Common myeloid progenitor, CD34-positive (primary cell): Measurements from ENCODE around the gene IRF2.
A peak's percentile ranks its signal among the peaks of the same experiment; 100 is the strongest.
"Not testable (repeated sequence)": the region's sequence is repeated elsewhere in the genome, so short reads cannot be mapped to it uniquely, and the experiment has no call there.

Source experiments
- CTCF ChIA-PET: fragments of 350-600 bp; sonication (Branson Sonifier 250); formaldehyde crosslinking; loops from one replicate; lab custom pipeline; 2021; ENCODE audit warnings: antibody characterized with exemption; lab: Charles Lee
- POLR2A ChIA-PET: fragments of 350-600 bp; sonication (Branson Sonifier 250); formaldehyde crosslinking; loops from one replicate; lab custom pipeline; 2021; ENCODE audit warnings: antibody characterized with exemption; lab: Charles Lee
- DNase-seq, 3 donors: peaks; one replicate each; pipeline versions ENCODE4 v3.0.0 to v3.0.0-alpha.2; 2013
- H3K27ac ChIP-seq, 2 experiments: 1 replicate in 1 of 2; 2 replicates in 1 of 2; pipeline ENCODE4 v1.7.0; 2013; ENCODE audit warnings: inconsistent platforms in 2 of 2, low read length in 2 of 2, mild to moderate bottlenecking in 2 of 2, low read depth in 1 of 2, moderate library complexity in 1 of 2; ENCODE audit not compliant: severe bottlenecking in 2 of 2, insufficient read depth in 1 of 2, poor library complexity in 1 of 2
- H3K27me3 ChIP-seq, 5 experiments: replicated peaks in 2 of 5; 1 replicate in 3 of 5; 2 replicates in 2 of 5; pipeline versions ENCODE4 v1.6.1 to v1.7.0; 2013; ENCODE audit warnings: low read length in 4 of 5, mild to moderate bottlenecking in 2 of 5, moderate library complexity in 2 of 5, inconsistent platforms in 1 of 5; ENCODE audit not compliant: insufficient read depth in 5 of 5, control insufficient read depth in 4 of 5
- H3K36me3 ChIP-seq, 4 experiments: 1 replicate in 2 of 4; 2 replicates in 2 of 4; pipeline versions ENCODE4 v1.6.1 to v1.7.0; 2013; ENCODE audit warnings: low read length in 3 of 4, control low read depth in 1 of 4, mild to moderate bottlenecking in 1 of 4; ENCODE audit not compliant: control insufficient read depth in 4 of 4, insufficient read depth in 4 of 4
- H3K4me1 ChIP-seq, 4 experiments: 1 replicate in 3 of 4; 2 replicates in 1 of 4; pipeline versions ENCODE4 v1.6.1 to v1.7.1; 2013; ENCODE audit warnings: low read length in 3 of 4, mild to moderate bottlenecking in 3 of 4, control low read depth in 1 of 4, inconsistent platforms in 1 of 4, moderate library complexity in 1 of 4; ENCODE audit not compliant: control insufficient read depth in 4 of 4, insufficient read depth in 4 of 4; ENCODE audit errors: control extremely low read depth in 1 of 4
- H3K4me3 ChIP-seq, 7 experiments: 1 replicate in 4 of 7; 2 replicates in 3 of 7; pipeline versions ENCODE4 v1.5.1 to v1.7.0; 2013; ENCODE audit warnings: mild to moderate bottlenecking in 7 of 7, low read length in 6 of 7, moderate library complexity in 6 of 7, inconsistent platforms in 2 of 7, low read depth in 2 of 7, control low read depth in 1 of 7; ENCODE audit not compliant: insufficient read depth in 4 of 7, control insufficient read depth in 1 of 7; ENCODE audit errors: extremely low read depth in 1 of 7
- H3K9me3 ChIP-seq, 5 experiments: 1 replicate in 4 of 5; 2 replicates in 1 of 5; pipeline versions ENCODE4 v1.6.1 to v1.7.1; 2013; ENCODE audit warnings: low read length in 4 of 5, mild to moderate bottlenecking in 2 of 5, inconsistent platforms in 1 of 5, low read depth in 1 of 5, moderate library complexity in 1 of 5; ENCODE audit not compliant: control insufficient read depth in 4 of 5, insufficient read depth in 2 of 5; ENCODE audit errors: control extremely low read depth in 1 of 5
- WGBS: methylation state at CpG from one replicate; pipeline ENCODE4 v1.1.5; 2013; ENCODE audit not compliant: insufficient coverage; 5-methylcytosine and 5-hydroxymethylcytosine counted together

Gene IRF2

GRCh38 chr4:184347251-184348239, 126.8 kb downstream of the IRF2 start:
- peaks cover 25 to 67% (median 47%) of the 10 kb centered on the region in 4 experiments for H3K4me1 ChIP-seq
- peak; percentile 42 to 81 (median 76) for DNase-seq
- CTCF ChIA-PET = interaction anchor here (0.9 to 1.7 kb wide), 5 partner anchors 12 to 163 kb away, joined by 3 to 5 read pairs (median 3); no protein-coding TSS in a partner anchor
- no peaks in the 10 kb centered on the region for H3K36me3 ChIP-seq
- WGBS = 55% methylated on average over 16 of the region's 16 CpGs
- H3K9me3 ChIP-seq = no peaks in the 10 kb centered on the region
- peak overlapping the region in 5 of 7 experiments; percentile 2 to 43 (median 34) for H3K4me3 ChIP-seq
- POLR2A ChIA-PET = interaction anchor here (0.6 kb wide), 1 partner anchor 105 kb away, joined by 3 read pairs; no protein-coding TSS in a partner anchor
- peak overlapping the region in 1 of 2 experiments; percentile 60 for H3K27ac ChIP-seq
- no peaks in the 10 kb centered on the region for H3K27me3 ChIP-seq

- H3K36me3 ChIP-seq = no peaks in the 10 kb centered on the region
- CTCF ChIA-PET = interaction anchor here (1.2 to 1.7 kb wide), 3 partner anchors 45 to 164 kb away, joined by 3 to 4 read pairs (median 3); no protein-coding TSS in a partner anchor
- no peak for DNase-seq
- peak overlapping the region in 1 of 7 experiments; percentile 43 for H3K4me3 ChIP-seq
- POLR2A ChIA-PET = no interaction called here
- H3K4me1 ChIP-seq = peaks cover 25 to 67% (median 46%) of the 10 kb centered on the region in 4 experiments
- WGBS = 100% methylated on average over 1 of the region's 2 CpGs
- peak overlapping the region in 1 of 2 experiments; percentile 60 for H3K27ac ChIP-seq
- no peaks in the 10 kb centered on the region for H3K27me3 ChIP-seq
- H3K9me3 ChIP-seq = no peaks in the 10 kb centered on the region
Measured at GRCh38 chr4:184346682-184347081, 127.7 kb downstream of the IRF2 start.

- H3K36me3 ChIP-seq, H3K9me3 ChIP-seq, H3K27ac ChIP-seq, DNase-seq, H3K4me3 ChIP-seq, POLR2A ChIA-PET, H3K27me3 ChIP-seq: not testable (repeated sequence)
- 92% methylated on average over 6 of the region's 6 CpGs for WGBS
- H3K4me1 ChIP-seq = peaks cover 25 to 67% (median 46%) of the 10 kb centered on the region in 4 experiments
- CTCF ChIA-PET = interaction anchor here (1.7 kb wide), 2 partner anchors 44 to 164 kb away, joined by 3 to 4 read pairs; no protein-coding TSS in a partner anchor
Measured at GRCh38 chr4:184346273-184346672, 128.1 kb downstream of the IRF2 start.

GRCh38 chr4:184345573-184345922, 128.8 kb downstream of the IRF2 start:
- ChIA-PET CTCF (interaction anchor here (1.3 to 1.7 kb wide), 2 partner anchors 8 to 43 kb away, joined by 3 to 4 read pairs; no protein-coding TSS in a partner anchor), POLR2A (no interaction called here)
- DNase-seq = no peak
- Histone ChIP-seq H3K4me3 (no peak overlapping the region), H3K27ac (peak overlapping the region in 1 of 2 experiments; percentile 18), H3K4me1 (peaks cover 25 to 67% (median 46%) of the 10 kb centered on the region in 4 experiments), H3K27me3 (no peaks in the 10 kb centered on the region), H3K9me3 (no peaks in the 10 kb centered on the region), H3K36me3 (no peaks in the 10 kb centered on the region)
- 87% methylated on average over 3 of the region's 3 CpGs for WGBS

- no peak overlapping the region for H3K4me3 ChIP-seq
- no peaks in the 10 kb centered on the region for H3K9me3 ChIP-seq
- 92% methylated on average over 7 of the region's 8 CpGs for WGBS
- no peaks in the 10 kb centered on the region for H3K36me3 ChIP-seq
- peaks cover 25 to 67% (median 46%) of the 10 kb centered on the region in 4 experiments for H3K4me1 ChIP-seq
- ChIA-PET POLR2A (no interaction called here), CTCF (interaction anchor here (1.3 to 1.7 kb wide), 2 partner anchors 8 to 43 kb away, joined by 3 to 4 read pairs; no protein-coding TSS in a partner anchor)
- H3K27me3 ChIP-seq = no peaks in the 10 kb centered on the region
- DNase-seq = no peak
- H3K27ac ChIP-seq = no peak overlapping the region
Measured at GRCh38 chr4:184344899-184345572, 129.3 kb downstream of the IRF2 start.

- Histone ChIP-seq H3K4me3 (peak overlapping the region in 1 of 7 experiments; percentile 92), H3K27ac (no peak overlapping the region), H3K36me3 (no peaks in the 10 kb centered on the region), H3K4me1 (peaks cover 25 to 63% (median 45%) of the 10 kb centered on the region in 4 experiments), H3K9me3 (no peaks in the 10 kb centered on the region), H3K27me3 (no peaks in the 10 kb centered on the region)
- 100% methylated on average over 2 of the region's 4 CpGs for WGBS
- CTCF ChIA-PET = interaction anchor here (1.3 kb wide), 1 partner anchor 9 kb away, joined by 3 read pairs; no protein-coding TSS in a partner anchor
- DNase-seq = peak in 1 of 3 donors; percentile 39
- POLR2A ChIA-PET = no interaction called here
Measured at GRCh38 chr4:184344435-184344834, 129.9 kb downstream of the IRF2 start.
